Measurements from ENCODE around the gene KCNN3.

KCNN3 gene

DNA sequence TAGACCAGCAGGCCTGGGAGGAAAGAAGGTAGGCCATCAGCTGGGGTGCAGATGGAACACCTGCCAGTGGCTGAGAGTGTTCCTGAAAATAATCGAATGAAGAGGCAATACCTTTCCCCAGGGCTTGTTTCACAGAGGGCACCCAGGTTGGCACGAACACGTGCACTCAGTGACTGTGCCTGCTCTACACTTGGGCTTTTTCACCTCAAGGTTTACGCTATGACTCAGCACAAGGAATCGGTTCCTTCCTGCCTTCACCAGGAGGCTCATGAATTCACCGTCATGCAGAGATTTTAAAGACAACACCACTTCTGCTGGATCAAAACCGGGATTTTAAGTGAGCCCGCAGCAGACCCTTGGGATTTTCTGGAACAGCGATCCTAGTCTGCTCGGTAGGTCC is 143.6 kb downstream of the KCNN3 start:
- in situ Hi-C loops (cut with HindIII; ENCODE audit: low sequenced_read_pairs), result no loop called here
- no peak overlapping the region for H3K4me3 ChIP-seq (ENCODE audit: low read depth, low read length)
- TF ChIP-seq, protein P1, sequence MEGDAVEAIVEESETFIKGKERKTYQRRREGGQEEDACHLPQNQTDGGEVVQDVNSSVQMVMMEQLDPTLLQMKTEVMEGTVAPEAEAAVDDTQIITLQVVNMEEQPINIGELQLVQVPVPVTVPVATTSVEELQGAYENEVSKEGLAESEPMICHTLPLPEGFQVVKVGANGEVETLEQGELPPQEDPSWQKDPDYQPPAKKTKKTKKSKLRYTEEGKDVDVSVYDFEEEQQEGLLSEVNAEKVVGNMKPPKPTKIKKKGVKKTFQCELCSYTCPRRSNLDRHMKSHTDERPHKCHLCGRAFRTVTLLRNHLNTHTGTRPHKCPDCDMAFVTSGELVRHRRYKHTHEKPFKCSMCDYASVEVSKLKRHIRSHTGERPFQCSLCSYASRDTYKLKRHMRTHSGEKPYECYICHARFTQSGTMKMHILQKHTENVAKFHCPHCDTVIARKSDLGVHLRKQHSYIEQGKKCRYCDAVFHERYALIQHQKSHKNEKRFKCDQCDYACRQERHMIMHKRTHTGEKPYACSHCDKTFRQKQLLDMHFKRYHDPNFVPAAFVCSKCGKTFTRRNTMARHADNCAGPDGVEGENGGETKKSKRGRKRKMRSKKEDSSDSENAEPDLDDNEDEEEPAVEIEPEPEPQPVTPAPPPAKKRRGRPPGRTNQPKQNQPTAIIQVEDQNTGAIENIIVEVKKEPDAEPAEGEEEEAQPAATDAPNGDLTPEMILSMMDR (IDR thresholded peaks at IDR 0.05; ENCODE audit: low read depth, low read length), result no peak
- DNase-seq (ENCODE audit: low read depth, low spot score), result no peak

DNA sequence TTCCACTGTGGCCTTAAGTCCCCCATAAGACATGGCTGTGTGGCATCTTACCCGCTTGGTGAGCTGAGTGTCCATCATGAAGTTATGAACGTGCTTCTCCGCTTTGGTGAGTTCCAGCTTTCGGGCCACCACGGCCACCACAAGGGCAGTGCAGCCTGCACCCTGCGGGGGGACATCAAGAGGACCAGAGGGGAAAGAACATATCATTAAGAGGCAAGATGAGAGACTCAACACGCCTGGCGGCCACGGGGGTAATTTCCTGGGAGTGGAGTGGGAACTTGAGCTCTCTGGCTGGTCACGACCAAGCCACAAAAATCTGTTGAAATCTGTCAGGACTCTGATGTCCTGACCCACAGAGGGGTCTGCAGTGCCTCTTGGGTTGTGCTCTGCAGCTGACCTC is 144.2 kb downstream of the KCNN3 start:
- DNase-seq (ENCODE audit: low read depth, low spot score), result no peak
- no peak overlapping the region for H3K4me3 ChIP-seq (ENCODE audit: low read depth, low read length)
- in situ Hi-C loops (cut with HindIII; ENCODE audit: low sequenced_read_pairs), result no loop called here
- TF ChIP-seq, protein P1 (IDR thresholded peaks at IDR 0.05; ENCODE audit: low read depth, low read length), result no peak

DNA sequence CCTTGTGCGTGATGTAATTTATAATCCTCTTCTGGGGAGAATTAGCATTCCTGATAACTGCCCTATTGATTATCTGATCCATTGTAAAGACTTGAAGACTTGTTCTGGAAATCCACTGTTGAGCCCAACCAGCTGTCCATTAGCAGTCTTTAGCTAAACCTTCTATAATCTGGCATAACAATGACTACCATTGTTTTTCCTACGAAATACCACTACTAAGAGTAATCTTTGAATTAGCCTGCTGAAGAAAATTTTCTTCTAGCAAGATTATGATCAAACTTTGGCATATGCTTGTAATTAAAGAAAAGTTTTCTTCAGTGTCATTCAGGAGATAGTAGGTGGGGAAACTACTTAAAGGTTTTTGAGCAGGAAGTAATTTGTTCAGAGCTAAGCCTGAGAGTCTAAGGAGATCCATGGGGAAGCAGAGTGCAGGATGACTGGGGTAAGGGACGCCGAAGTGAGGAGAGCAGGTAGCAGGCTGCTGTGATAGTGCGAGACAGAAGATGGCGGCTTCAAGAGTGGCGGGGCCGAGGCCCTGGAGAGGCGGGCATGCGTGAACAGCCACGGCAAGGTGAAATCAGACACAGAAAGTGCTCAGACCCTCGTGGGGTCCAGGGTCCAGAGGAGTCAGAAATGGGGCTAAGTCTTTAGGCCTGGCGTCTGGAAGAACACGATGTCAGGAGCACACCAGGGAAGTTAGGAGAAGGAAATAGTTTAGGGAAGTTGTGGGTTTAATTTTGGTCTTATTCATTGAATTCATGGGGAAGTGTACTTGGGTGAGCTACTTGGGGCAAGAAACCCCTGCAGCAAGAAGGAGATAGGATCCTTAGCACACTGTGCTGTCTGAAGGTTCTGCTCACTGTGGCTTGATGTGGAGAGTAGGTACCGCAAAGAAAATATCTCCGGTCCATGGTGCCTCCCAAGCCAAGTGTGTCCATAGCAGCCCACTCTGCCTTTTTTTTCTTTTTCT is 149.5 kb downstream of the KCNN3 start:
- TF ChIP-seq, protein P1 (IDR thresholded peaks at IDR 0.05; ENCODE audit: low read depth, low read length), result no peak
- no peak for DNase-seq (ENCODE audit: low read depth, low spot score)
- in situ Hi-C loops (cut with HindIII; ENCODE audit: low sequenced_read_pairs), result no loop called here
- H3K4me3 ChIP-seq (ENCODE audit: low read depth, low read length), result no peak overlapping the region

DNA sequence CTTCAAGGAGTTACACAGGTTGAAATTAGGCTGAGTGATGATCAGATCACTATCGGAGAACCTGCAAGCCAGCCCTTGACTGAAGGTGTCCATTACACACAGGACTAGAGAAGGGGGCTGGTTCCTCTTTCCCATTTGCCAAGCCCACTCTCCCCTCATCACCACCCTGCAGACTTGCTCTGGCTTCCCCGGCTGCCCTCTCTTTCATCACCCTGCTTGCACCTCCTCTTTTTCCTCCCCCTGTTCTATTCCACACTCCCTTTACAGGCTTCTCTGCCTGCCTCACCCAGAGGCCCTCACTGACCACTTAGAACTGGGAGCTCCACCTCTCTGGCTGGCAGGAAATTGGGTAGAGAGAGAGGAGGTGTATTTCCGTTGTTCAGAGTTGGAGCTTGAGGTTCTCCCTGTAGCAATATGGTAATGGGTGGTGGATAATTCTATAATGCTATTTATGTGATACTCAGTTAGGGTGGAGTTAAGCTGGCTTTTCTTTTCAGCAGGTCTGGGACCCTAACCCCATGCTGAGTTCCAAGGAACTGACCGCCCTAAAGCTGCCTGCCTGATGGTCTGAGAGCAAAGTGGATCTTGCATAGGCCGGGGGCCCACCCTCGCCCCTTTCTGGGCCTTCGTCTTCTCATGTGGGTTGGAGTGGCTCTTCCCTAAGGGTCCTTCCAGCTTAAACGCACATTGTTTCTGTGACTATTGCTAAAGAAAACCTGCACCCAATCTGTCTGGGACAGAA is 150.3 kb downstream of the KCNN3 start:
- in situ Hi-C loops (cut with HindIII; ENCODE audit: low sequenced_read_pairs), result no loop called here
- TF ChIP-seq, protein P1 (IDR thresholded peaks at IDR 0.05; ENCODE audit: low read depth, low read length), result no peak
- DNase-seq (ENCODE audit: low read depth, low spot score), result no peak
- H3K4me3 ChIP-seq (ENCODE audit: low read depth, low read length), result no peak overlapping the region

DNA sequence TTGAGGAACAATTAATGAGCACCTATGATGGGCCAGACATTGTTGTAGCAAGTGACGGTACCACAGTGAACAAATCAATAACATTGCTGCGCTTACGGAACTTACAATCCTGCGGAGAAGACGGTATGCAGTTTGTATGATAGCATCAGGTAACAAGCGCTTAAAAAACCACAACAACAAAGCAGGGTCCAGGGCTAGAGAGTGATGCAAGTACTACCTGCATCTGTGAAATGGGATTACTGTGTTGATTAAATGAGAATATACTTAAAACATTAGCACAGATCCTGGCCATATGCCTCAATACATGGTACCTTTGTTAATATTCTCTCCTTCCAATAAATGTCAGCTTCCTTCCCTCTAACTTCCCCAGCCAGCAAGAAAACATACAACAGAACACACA is 151.5 kb downstream of the KCNN3 start:
- TF ChIP-seq, protein P1 (IDR thresholded peaks at IDR 0.05; ENCODE audit: low read depth, low read length), result no peak
- no peak overlapping the region for H3K4me3 ChIP-seq (ENCODE audit: low read depth, low read length)
- no peak for DNase-seq (ENCODE audit: low read depth, low spot score)
- in situ Hi-C loops (cut with HindIII; ENCODE audit: low sequenced_read_pairs), result no loop called here

DNA sequence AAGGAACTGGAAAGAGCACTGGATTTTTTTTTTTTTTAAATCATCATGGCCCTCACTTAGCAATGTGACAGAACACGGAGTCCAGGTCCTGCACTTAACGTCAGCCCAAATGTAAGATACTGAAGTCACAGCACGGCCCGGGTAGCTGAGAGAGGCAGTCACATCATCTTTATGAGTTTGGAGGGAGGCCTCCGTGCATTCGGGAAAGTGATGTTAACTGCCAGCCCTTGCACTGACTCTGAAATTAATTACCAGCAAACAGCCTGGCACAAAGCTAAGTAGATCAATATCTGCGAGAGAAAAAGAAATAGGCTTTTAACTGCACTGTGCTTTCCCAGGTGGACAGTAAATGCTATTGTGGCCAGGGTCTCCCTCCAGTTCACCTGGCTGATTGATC is 152.6 kb downstream of the KCNN3 start:
- TF ChIP-seq, protein P1 (IDR thresholded peaks at IDR 0.05; ENCODE audit: low read depth, low read length), result no peak
- DNase-seq (ENCODE audit: low read depth, low spot score), result no peak
- in situ Hi-C loops (cut with HindIII; ENCODE audit: low sequenced_read_pairs), result no loop called here
- no peak overlapping the region for H3K4me3 ChIP-seq (ENCODE audit: low read depth, low read length)
